Measurements from ENCODE around the gene SLC26A8. TPM values are rescaled to one million over a fixed set of nuclear protein-coding genes. Genes with fewer than 3 reads are reported as not detected.

The SLC26A8 gene
- total RNA-seq, 1 experiment from 2014 or later = 0.03 TPM

GRCh38 chr6:36063318-36064060 lies 39.0 kb upstream of the SLC26A8 start:
- H3K27me3 ChIP-seq (ENCODE audit: control insufficient read depth, insufficient read depth, low read length) = no peaks in the 10 kb centered on the region
- no peak overlapping the region for H3K4me3 ChIP-seq (ENCODE audit: insufficient read depth, low read depth, low read length)
- DNase-seq = no peak
- no peaks in the 10 kb centered on the region; the same call in 1 of the 2 replicates for H3K36me3 ChIP-seq (replicated peaks; ENCODE audit: control insufficient read depth, insufficient read depth, low read length)

GRCh38 chr6:36062247-36062646 lies 37.8 kb upstream of the SLC26A8 start:
- no peaks in the 10 kb centered on the region; the same call in 1 of the 2 replicates for H3K36me3 ChIP-seq (replicated peaks; ENCODE audit: control insufficient read depth, insufficient read depth, low read length)
- H3K4me3 ChIP-seq (ENCODE audit: insufficient read depth, low read depth, low read length) = no peak overlapping the region
- DNase-seq = no peak
- H3K27me3 ChIP-seq (ENCODE audit: control insufficient read depth, insufficient read depth, low read length) = no peaks in the 10 kb centered on the region

GRCh38 chr6:36061236-36061635 lies 36.8 kb upstream of the SLC26A8 start:
- Histone ChIP-seq H3K27me3 (ENCODE audit: control insufficient read depth, insufficient read depth, low read length) (no peaks in the 10 kb centered on the region), H3K4me3 (ENCODE audit: insufficient read depth, low read depth, low read length) (no peak overlapping the region)
- no peak for DNase-seq

GRCh38 chr6:36056178-36056577 lies 31.7 kb upstream of the SLC26A8 start:
- no peaks in the 10 kb centered on the region for H3K27me3 ChIP-seq (ENCODE audit: control insufficient read depth, insufficient read depth, low read length)

More at GRCh38 chr6:36061236-36061635, 36.8 kb upstream of the SLC26A8 start:
- H3K36me3 ChIP-seq (replicated peaks; ENCODE audit: control insufficient read depth, insufficient read depth, low read length) = no peaks in the 10 kb centered on the region; the same call in 1 of the 2 replicates

GRCh38 chr6:36054956-36055355 lies 30.5 kb upstream of the SLC26A8 start:
- DNase-seq = no peak
- Histone ChIP-seq H3K4me3 (ENCODE audit: insufficient read depth, low read depth, low read length) (no peak overlapping the region), H3K27me3 (ENCODE audit: control insufficient read depth, insufficient read depth, low read length) (no peaks in the 10 kb centered on the region), H3K36me3 (replicated peaks; ENCODE audit: control insufficient read depth, insufficient read depth, low read length) (no peaks in the 10 kb centered on the region; the same call in 1 of the 2 replicates)

More at GRCh38 chr6:36056178-36056577, 31.7 kb upstream of the SLC26A8 start:
- DNase-seq = no peak
- H3K36me3 ChIP-seq (replicated peaks; ENCODE audit: control insufficient read depth, insufficient read depth, low read length) = no peaks in the 10 kb centered on the region; the same call in 1 of the 2 replicates
- H3K4me3 ChIP-seq (ENCODE audit: insufficient read depth, low read depth, low read length) = no peak overlapping the region

- Histone ChIP-seq H3K36me3 (replicated peaks; ENCODE audit: control insufficient read depth, insufficient read depth, low read length) (no peaks in the 10 kb centered on the region; the same call in 1 of the 2 replicates), H3K4me3 (ENCODE audit: insufficient read depth, low read depth, low read length) (no peak overlapping the region), H3K27me3 (ENCODE audit: control insufficient read depth, insufficient read depth, low read length) (no peaks in the 10 kb centered on the region)
- DNase-seq = no peak
Measured at GRCh38 chr6:36054415-36054814, 30.0 kb upstream of the SLC26A8 start.

GRCh38 chr6:36053878-36054277 lies 29.4 kb upstream of the SLC26A8 start:
- no peak overlapping the region for H3K4me3 ChIP-seq (ENCODE audit: insufficient read depth, low read depth, low read length)
- no peaks in the 10 kb centered on the region for H3K27me3 ChIP-seq (ENCODE audit: control insufficient read depth, insufficient read depth, low read length)
- H3K36me3 ChIP-seq (replicated peaks; ENCODE audit: control insufficient read depth, insufficient read depth, low read length) = no peaks in the 10 kb centered on the region; the same call in 1 of the 2 replicates
- no peak for DNase-seq

GRCh38 chr6:36052097-36052496 lies 27.7 kb upstream of the SLC26A8 start:
- no peak for DNase-seq
- Histone ChIP-seq H3K4me3 (ENCODE audit: insufficient read depth, low read depth, low read length) (no peak overlapping the region), H3K36me3 (replicated peaks; ENCODE audit: control insufficient read depth, insufficient read depth, low read length) (no peaks in the 10 kb centered on the region; the same call in 1 of the 2 replicates), H3K27me3 (ENCODE audit: control insufficient read depth, insufficient read depth, low read length) (no peaks in the 10 kb centered on the region)

- no peak overlapping the region for H3K4me3 ChIP-seq (ENCODE audit: insufficient read depth, low read depth, low read length)
- no peak for DNase-seq
- H3K36me3 ChIP-seq (replicated peaks; ENCODE audit: control insufficient read depth, insufficient read depth, low read length) = no peaks in the 10 kb centered on the region; the same call in 1 of the 2 replicates
Measured at GRCh38 chr6:36050947-36051710, 26.7 kb upstream of the SLC26A8 start.

GRCh38 chr6:36050305-36050704 lies 25.9 kb upstream of the SLC26A8 start:
- Histone ChIP-seq H3K27me3 (ENCODE audit: control insufficient read depth, insufficient read depth, low read length) (no peaks in the 10 kb centered on the region), H3K4me3 (ENCODE audit: insufficient read depth, low read depth, low read length) (no peak overlapping the region), H3K36me3 (replicated peaks; ENCODE audit: control insufficient read depth, insufficient read depth, low read length) (no peaks in the 10 kb centered on the region; the same call in 1 of the 2 replicates)
- no peak for DNase-seq

More at GRCh38 chr6:36050947-36051710, 26.7 kb upstream of the SLC26A8 start:
- no peaks in the 10 kb centered on the region for H3K27me3 ChIP-seq (ENCODE audit: control insufficient read depth, insufficient read depth, low read length)

- Histone ChIP-seq H3K27me3 (ENCODE audit: control insufficient read depth, insufficient read depth, low read length) (no peaks in the 10 kb centered on the region), H3K36me3 (replicated peaks; ENCODE audit: control insufficient read depth, insufficient read depth, low read length) (no peaks in the 10 kb centered on the region; the same call in 1 of the 2 replicates), H3K4me3 (ENCODE audit: insufficient read depth, low read depth, low read length) (no peak overlapping the region)
- no peak for DNase-seq
Measured at GRCh38 chr6:36049582-36049981, 25.1 kb upstream of the SLC26A8 start.

GRCh38 chr6:36042618-36043260 lies 18.3 kb upstream of the SLC26A8 start:
- DNase-seq = no peak
- no peak overlapping the region for H3K4me3 ChIP-seq (ENCODE audit: insufficient read depth, low read depth, low read length)
- no peaks in the 10 kb centered on the region for H3K36me3 ChIP-seq (replicated peaks; ENCODE audit: control insufficient read depth, insufficient read depth, low read length)
- no peaks in the 10 kb centered on the region for H3K27me3 ChIP-seq (ENCODE audit: control insufficient read depth, insufficient read depth, low read length)

GRCh38 chr6:36040958-36041357 lies 16.5 kb upstream of the SLC26A8 start:
- H3K36me3 ChIP-seq (replicated peaks; ENCODE audit: control insufficient read depth, insufficient read depth, low read length) = no peaks in the 10 kb centered on the region
- no peak overlapping the region for H3K4me3 ChIP-seq (ENCODE audit: insufficient read depth, low read depth, low read length)
- no peaks in the 10 kb centered on the region for H3K27me3 ChIP-seq (ENCODE audit: control insufficient read depth, insufficient read depth, low read length)
- DNase-seq = no peak

- DNase-seq = no peak
- Histone ChIP-seq H3K27me3 (ENCODE audit: control insufficient read depth, insufficient read depth, low read length) (no peaks in the 10 kb centered on the region), H3K36me3 (replicated peaks; ENCODE audit: control insufficient read depth, insufficient read depth, low read length) (no peaks in the 10 kb centered on the region), H3K4me3 (ENCODE audit: insufficient read depth, low read depth, low read length) (no peak overlapping the region)
Measured at GRCh38 chr6:36039112-36039511, 14.7 kb upstream of the SLC26A8 start.

Measured in H7 (cell line).